ENCODE measurements around the gene LUZP2.
"Not testable (repeated sequence)": the region's sequence is repeated elsewhere in the genome, so short reads cannot be mapped to it uniquely, and the experiment has no call there.

LUZP2 gene

DNA sequence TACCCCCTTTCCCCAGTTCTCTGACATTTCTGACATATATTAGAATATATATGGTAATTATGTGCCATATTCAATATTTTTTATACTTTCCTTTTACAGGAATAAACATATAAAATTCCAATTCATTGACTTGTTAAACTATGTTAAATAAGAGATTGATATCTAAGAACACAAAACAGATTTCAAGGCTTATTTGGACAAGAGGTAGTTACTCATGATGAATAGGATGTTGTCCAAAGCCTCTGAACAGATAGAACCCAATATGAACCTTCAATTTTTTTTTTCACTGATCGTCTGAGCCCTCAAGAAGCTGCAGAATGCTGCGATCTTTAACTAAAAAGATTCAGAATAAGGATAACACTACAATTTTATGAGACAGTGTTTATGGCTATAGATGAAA lies 340.3 kb downstream of the LUZP2 start:
- no peak for DNase-seq

DNA sequence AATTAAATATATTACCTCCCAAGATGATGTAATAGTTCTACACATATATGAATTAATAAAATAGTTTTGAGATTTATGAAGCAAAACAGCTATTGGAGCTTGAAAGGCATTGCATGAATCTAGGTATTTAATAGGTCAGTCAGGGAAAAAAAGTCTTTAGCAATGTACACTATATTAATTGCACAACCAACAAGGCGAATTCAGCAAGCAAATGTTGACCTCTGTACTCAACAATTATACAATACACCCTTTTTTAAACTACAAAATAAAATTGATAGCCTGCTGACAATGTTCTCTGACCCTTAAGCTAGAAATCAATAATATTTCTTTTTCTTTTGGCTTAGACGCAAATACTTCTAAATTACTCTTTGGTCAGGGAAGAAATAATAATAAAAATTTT lies 345.5 kb downstream of the LUZP2 start:
- DNase-seq, result no peak

DNA sequence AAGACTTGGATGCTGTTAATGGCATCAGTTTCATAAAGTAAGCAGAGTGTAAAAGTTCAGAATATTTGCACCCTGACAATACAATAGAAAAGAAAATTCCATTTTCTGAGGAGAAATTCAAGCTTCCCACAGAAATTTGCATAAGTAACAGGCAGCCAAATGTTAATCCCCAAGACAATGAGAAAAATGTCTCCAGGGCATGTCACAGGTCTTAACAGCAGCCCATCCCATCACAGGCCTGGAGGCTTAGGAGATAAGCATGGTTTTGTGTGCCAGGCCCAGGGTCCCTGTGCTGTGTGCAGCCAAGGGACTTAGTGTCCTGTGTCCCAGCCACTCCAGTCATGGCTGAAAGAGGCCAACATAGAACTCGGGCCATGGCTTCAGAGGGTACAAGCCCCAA lies 347.6 kb downstream of the LUZP2 start:
- no peak for DNase-seq

GRCh38 chr11:24848857-24849256 lies 352.0 kb downstream of the LUZP2 start:
- no peak for DNase-seq

- DNase-seq, result no peak
These were observed 359.1 kb downstream of the LUZP2 start for GRCh38 chr11:24855951-24856350.

DNA sequence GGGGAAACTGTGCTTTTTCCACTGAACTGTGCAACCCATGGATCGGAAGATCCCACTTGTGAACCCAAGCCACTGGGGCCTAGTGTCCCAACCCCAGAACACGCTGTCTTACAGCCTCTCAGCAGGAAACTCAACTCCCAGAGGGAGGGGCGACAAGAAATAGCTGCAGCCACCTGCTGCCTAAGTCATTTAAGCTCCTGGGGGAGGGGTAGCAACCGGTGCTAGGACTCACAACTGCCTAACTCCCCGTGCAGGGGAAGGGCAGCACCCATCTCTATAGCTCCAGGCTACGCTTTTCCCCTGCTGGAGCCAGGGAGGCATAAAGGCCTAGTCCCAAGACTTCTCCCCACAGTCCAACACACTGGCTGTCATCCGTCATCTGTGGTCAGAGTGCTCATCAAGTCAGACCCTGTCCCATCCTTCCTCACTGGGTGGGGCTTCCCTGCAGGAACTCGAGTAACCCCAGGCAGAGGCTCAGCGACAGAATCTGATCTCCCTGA lies 363.0 kb downstream of the LUZP2 start:
- no peak for DNase-seq

DNA sequence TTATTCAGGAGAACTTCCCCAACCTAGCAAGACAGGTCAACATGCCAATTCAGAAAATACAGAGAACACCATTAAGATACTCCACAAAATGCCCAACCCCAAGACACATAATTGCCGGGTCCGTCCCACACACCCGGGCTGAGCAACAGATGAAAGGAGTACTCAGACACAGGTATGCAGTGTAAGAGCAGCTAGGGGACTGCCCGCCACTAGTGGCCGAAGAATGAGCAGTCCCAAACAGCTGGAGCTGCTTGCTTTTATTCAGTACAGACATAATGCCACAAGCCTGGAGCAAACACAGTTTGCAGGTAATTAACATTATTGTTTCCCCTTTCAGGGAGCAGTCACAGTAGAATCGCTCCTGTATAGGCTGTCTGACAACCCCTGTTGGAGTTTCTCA lies 364.6 kb downstream of the LUZP2 start:
- DNase-seq, result no peak

- no peak for DNase-seq
These were observed 369.9 kb downstream of the LUZP2 start for GRCh38 chr11:24866743-24867142.

- DNase-seq, result no peak
These were observed 373.2 kb downstream of the LUZP2 start for GRCh38 chr11:24870048-24870447.

DNA sequence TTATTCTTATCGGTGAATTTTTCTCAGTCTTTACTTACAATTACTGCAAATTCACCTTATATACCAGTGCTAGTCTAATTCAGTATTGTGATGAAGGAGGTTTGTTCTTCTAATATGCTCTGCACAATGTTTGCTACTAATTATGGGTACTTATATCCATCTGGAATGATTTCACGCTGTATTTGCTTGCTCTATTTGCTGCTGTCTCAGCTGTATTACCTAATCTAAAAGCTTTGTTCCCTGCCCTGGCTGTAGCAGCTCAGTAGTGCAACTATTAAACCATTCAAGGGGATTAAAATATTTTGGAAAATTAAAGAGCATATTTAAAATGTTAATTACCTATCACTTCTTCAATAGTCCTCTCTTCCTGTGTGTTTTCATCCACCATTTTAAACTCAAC lies 375.3 kb downstream of the LUZP2 start:
- no peak for DNase-seq

DNA sequence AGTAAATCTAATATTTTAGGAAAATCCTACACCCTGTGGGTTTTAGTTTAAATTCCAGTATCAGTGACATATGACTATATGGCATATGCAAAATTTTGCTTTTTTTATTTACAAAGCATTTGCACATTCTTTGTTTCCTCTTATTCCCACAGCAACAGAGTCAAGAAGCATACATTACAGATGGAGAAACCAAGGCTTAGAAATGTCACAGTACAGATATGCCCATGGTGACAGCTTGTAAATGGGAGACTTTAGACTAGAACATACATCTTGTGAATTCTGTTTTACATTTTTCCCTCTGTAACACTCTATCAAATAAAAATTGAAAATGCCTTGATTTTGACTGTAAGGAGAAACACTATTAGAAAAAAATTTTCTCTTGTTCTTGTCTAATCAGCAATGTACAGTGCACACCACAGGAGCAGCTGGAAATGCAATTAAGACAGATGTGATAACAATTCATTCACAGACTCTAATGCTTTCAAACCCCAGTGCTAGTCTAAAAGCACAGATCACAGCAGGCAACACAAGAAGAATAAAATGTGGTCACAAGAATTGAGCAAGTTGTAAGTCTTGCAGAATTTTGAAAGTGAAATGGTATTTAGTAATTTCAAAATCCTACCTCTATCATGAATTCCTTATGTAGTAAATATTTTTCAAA lies 375.9 kb downstream of the LUZP2 start:
- DNase-seq, result no peak

DNA sequence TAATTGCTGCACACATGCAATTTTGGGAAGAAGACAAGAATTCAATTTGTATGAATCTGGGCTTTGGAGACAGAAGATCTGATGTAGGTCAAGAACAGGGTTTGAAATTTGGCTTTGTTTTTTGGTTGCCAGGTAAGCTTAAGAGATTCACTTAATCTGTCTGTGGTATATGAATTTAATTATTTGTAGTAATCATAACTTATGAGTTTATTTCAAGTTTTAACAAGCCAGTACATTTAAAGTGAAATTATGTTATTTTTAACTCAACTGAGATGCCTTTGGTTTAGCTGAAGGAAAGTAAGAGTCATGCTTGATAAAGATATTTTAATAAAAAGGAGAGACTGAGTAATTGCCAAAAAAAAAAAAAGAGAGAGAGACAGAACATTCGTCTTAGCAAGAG lies 384.1 kb downstream of the LUZP2 start:
- DNase-seq, result no peak

DNA sequence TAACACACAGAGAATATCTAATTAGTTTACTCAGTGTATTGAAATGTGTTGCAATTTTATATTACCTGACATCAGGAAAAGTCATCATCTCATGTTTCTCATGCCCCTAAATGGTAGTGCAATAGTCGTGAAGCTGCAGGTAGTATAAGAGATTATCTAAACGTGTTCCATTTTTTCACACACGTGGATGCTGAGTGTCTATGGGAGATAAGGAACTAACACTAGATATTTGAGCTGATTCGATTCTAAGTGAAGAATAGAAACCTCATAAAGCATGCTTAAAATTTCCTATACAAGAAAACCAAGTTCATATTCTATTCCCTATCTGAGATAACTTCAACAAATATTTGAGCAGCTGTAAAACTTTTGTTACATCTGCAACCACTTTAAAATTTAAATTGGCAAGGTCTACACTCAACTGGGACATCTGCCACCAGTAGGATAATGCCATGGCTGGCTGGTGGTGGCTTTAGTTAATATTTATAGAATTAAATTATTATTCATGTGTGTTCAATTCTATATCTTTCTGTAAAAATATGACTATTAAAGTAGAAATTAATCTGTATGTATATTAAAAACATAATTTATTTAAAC lies 388.8 kb downstream of the LUZP2 start:
- DNase-seq, result no peak

DNA sequence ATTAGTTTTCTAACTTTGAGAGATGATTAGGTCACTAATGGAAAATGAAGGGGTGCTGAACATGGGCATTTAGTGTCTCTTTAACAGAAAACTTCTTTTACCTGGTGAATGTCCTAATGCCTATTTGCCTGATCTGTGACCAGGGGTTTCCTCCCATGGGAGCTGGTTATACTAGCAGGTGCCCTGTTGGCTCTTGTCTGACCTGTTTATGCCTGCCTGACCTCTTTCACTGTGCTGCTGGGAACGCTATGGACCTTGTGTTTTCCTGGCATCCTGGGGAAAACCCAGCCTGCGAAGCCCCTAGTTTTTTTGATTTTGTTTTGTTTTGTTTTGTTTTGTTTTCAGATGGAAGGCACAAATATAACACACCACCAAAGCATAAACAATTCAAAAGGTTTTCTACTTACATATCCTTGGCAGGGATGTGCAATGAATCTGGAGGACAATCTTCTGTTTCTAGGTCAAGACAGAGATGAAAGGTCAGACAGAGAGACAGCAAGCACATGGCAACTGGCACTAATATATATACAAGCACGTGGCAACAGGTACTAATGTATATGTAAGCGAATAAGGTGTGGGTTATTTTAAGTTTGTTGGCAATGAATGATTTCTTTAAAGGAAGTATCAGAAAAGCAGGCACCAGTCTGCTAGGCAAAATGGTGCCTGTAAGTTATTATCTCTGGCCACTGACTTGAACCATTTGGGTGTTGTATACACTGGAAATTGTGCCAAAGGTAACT lies 390.2 kb downstream of the LUZP2 start:
- DNase-seq, result no peak

DNA sequence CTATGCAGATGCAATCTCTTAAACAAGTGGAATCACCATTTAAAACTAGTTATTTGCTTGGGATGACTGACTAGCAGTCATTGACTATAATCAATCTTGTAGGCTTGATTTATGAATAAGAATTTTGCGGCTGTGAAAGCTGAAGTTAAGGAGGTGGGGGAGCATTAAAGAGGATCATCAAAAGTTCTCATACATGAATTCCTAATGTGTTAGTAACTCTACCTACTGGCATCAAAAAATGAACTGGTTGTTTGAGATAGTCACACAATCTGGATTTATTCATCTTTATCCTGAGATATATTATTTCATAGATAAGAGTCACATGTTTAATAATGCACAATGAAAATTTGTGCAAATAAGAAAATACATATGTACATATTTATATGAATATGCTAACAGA lies 393.6 kb downstream of the LUZP2 start:
- DNase-seq, result no peak

- not testable (repeated sequence) for DNase-seq
These were observed 395.1 kb downstream of the LUZP2 start for GRCh38 chr11:24891845-24892492.

DNA sequence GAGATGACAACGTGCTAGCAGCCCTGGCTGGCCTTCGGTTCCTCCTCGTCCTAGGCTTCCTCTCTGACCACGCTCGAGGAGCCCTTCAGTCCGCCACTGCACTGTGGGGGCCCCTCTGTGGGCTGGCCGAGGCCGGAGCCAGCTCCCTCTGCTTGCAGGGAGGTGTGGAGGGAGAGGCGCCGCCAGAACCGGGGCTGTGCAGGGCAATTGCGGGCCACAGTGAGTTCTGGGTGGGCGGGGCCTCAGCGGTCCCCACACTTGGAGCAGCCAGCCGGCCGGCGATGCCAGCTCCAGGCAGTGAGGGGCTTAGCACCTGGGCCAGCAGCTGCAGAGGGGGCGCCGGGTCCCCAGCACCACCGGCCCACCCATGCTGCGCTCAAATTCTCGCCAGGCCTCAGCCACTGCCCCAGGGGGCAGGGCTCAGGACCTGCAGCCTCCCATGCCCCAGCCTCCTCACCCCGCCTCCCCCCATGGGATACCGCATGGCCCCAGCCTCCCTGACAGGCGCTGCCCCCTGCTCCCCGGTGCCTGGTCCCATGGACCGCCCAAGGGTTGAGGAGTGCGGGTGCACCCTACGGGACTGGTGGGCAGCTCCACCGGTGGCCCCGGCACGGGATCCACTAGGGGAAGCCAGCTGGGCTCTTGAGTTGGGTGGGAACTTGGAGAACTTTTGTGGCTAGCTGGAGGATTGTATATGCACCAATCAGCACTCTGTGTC lies 399.4 kb downstream of the LUZP2 start:
- no peak for DNase-seq

GRCh38 chr11:24900514-24900913 lies 403.7 kb downstream of the LUZP2 start:
- DNase-seq, result no peak

GRCh38 chr11:24900960-24901549 lies 404.2 kb downstream of the LUZP2 start:
- no peak for DNase-seq

- DNase-seq, result no peak
These were observed 406.7 kb downstream of the LUZP2 start for GRCh38 chr11:24903555-24903954.

- DNase-seq, result no peak
These were observed 428.2 kb downstream of the LUZP2 start for GRCh38 chr11:24925091-24925490.

Measured in T-helper 9 cell (primary cell).